Lung (tissue), 12 donors: ENCODE data around the gene PEPD. TPM values are rescaled to one million over a fixed set of nuclear protein-coding genes. Genes with fewer than 3 reads are reported as not detected.

Experiments used
- ATAC-seq: fragments of 200-7000 bp; cut with Tn5 transposase; one replicate; pipeline ENCODE4 v1.9.1; 2020; ENCODE audit warnings: moderate number of reproducible peaks; ENCODE audit not compliant: insufficient read depth, low FRiP score
- DNase-seq, 3 donors: peaks; one replicate each; pipeline ENCODE4 v3.0.0-alpha.2; 2013 to 2017
- H3K27ac ChIP-seq, 2 donors: one replicate each; pipeline ENCODE4 v1.5.1; 2013; ENCODE audit warnings: mild to moderate bottlenecking in 2 of 2, moderate library complexity in 2 of 2, control low read depth in 1 of 2, inconsistent platforms in 1 of 2, low read depth in 1 of 2, low read length in 1 of 2
- H3K27me3 ChIP-seq, 3 donors: one replicate each; pipeline ENCODE4 v1.5.1; 2013; ENCODE audit warnings: low read length in 2 of 3; ENCODE audit not compliant: control insufficient read depth in 3 of 3, insufficient read depth in 3 of 3
- H3K36me3 ChIP-seq, 4 donors: one replicate each; pipeline ENCODE4 v1.5.1; 2013; ENCODE audit warnings: low read length in 4 of 4, mild to moderate bottlenecking in 1 of 4, moderate library complexity in 1 of 4; ENCODE audit not compliant: control insufficient read depth in 4 of 4, insufficient read depth in 4 of 4
- H3K4me1 ChIP-seq, 5 donors: one replicate each; pipeline ENCODE4 v1.5.1; 2013; ENCODE audit warnings: low read length in 5 of 5, mild to moderate bottlenecking in 2 of 5, moderate library complexity in 1 of 5; ENCODE audit not compliant: control insufficient read depth in 5 of 5, insufficient read depth in 5 of 5
- H3K4me3 ChIP-seq: one replicate; pipeline ENCODE4 v1.5.1; 2013; ENCODE audit warnings: mild to moderate bottlenecking, control low read depth, moderate library complexity
- H3K9ac ChIP-seq, 2 donors: one replicate each; pipeline ENCODE4 v1.5.1; 2013; ENCODE audit warnings: low read length in 2 of 2, control low read depth in 1 of 2; ENCODE audit not compliant: insufficient read depth in 1 of 2
- H3K9me3 ChIP-seq, 4 donors: one replicate each; pipeline ENCODE4 v1.5.1; 2013; ENCODE audit warnings: low read length in 3 of 4, mild to moderate bottlenecking in 1 of 4, moderate library complexity in 1 of 4; ENCODE audit not compliant: control insufficient read depth in 4 of 4, insufficient read depth in 3 of 4
- WGBS, 2 donors: extraction: QIAGEN DNeasy Blood & Tissue Kit; methylation state at CpG; one replicate each; pipeline ENCODE4 v1.1.7; 2013; 5-methylcytosine and 5-hydroxymethylcytosine counted together
- polyA plus RNA-seq, 2 donors: library from polyadenylated mRNA; stranded (reverse); fragments of 200-250 nt; gene quantifications; one replicate each; pipeline ENCODE4 v1.2.1, GENCODE V29; 2013
- total RNA-seq, 2 donors: library from RNA; depleted of rRNA in 1 of 2; stranded (reverse); fragments of >200 nt in 1 of 2; gene quantifications; one replicate each; pipeline ENCODE4 v1.2.1, GENCODE V29; 2014 to 2021
- TF ChIP-seq, protein P1 (sequence below): IDR thresholded peaks from 2 replicates; pipeline ENCODE4 v1.5.1; 2012; ENCODE audit warnings: mild to moderate bottlenecking; ENCODE audit errors: control extremely low read depth, extremely low read depth
- donor health status: control.
- donor health status: control.
- donor health status: Bipolar disorder and iron deficiency.
- donor health status: healthy.
- donor health status: DM: yes; HTN: yes; CAD: no.

Gene PEPD
- total and polyA plus RNA-seq, 4 donors: 29.6 to 88.2 (median 73.4) TPM

DNA sequence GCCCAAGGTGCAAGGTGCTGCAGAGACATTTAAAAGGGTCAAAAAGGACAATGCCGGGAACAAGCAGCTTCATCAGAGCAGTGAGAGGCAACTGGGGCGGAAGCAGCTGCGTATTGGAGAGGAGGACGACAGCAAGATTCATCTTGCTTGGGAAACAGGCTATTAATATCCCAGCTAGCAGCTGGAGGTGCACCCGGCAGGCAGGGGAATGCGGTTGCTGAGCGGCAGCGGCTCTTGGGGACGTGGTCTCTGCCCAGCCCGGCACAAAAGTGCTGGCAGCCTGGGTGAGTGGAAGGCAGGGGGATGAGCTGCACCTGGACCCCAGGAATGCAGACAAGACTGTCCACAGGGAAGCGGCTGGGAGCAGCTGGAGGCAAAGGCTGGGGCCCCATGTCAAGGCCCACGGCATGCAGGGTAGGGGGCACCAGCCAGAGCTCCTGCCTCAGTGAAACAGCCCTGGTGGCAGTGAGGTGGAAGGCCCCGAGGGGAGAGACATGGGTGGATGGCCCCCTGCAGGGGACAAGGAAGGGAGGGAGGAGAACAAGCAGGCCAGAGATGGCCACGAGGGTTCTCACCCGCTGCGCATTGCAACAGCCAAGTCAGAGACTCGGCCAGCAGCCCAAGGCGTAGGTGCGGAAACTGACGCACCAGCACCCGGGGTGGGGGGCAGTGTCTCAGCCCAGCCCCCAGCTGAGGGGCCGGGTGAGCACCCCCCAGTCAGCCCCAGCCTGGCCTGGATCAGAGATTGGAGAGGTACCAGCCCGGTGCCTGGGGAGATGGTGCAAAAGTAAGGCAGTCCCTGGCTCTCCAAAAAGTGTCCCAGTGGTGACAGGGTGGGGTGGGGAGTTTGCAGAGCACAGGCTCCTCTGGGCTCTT is 34.4 kb downstream of the PEPD start:
- H3K4me3 ChIP-seq: no peak overlapping the region
- no peak overlapping the region for H3K27ac ChIP-seq
- ATAC-seq: no peak
- WGBS, 2 donors: 88% methylated on average over 20 to 23 of the region's 23 CpGs
- H3K9ac ChIP-seq: no peak overlapping the region
- H3K9me3 ChIP-seq: peaks cover 0 to 11% (median 5%) of the 10 kb centered on the region in 4 donors
- peak in 1 of 3 donors; percentile 20 for DNase-seq
- peaks cover 0 to 1% (median 0%) of the 10 kb centered on the region in 5 donors for H3K4me1 ChIP-seq
- TF ChIP-seq, protein P1, sequence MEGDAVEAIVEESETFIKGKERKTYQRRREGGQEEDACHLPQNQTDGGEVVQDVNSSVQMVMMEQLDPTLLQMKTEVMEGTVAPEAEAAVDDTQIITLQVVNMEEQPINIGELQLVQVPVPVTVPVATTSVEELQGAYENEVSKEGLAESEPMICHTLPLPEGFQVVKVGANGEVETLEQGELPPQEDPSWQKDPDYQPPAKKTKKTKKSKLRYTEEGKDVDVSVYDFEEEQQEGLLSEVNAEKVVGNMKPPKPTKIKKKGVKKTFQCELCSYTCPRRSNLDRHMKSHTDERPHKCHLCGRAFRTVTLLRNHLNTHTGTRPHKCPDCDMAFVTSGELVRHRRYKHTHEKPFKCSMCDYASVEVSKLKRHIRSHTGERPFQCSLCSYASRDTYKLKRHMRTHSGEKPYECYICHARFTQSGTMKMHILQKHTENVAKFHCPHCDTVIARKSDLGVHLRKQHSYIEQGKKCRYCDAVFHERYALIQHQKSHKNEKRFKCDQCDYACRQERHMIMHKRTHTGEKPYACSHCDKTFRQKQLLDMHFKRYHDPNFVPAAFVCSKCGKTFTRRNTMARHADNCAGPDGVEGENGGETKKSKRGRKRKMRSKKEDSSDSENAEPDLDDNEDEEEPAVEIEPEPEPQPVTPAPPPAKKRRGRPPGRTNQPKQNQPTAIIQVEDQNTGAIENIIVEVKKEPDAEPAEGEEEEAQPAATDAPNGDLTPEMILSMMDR: no peak
- peaks cover 0 to 15% (median 0%) of the 10 kb centered on the region in 4 donors for H3K36me3 ChIP-seq
- no peaks in the 10 kb centered on the region for H3K27me3 ChIP-seq

DNA sequence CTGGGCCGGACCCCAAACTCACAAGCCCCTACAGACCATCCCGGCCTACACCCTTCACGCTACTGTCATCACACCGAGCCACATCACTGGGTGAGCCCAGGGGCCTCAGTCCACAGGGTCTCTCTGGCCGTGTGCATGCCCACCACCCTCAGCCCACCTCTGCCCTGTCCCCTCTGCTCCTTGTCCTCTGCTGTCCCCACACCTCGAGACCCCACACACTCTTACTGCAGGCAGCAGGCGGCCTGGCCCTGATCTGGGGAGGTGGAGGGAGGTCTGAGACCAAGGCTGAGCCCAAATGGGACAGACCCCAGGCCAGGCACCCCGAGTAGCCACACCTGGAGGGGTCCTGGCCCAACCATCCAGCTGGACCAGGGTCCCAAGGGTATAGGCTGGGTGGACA is 35.2 kb downstream of the PEPD start:
- Histone ChIP-seq H3K36me3 (peaks cover 0 to 15% (median 0%) of the 10 kb centered on the region in 4 donors), H3K27me3 (no peaks in the 10 kb centered on the region), H3K9me3 (peaks cover 0 to 11% (median 5%) of the 10 kb centered on the region in 4 donors), H3K4me3 (no peak overlapping the region), H3K27ac (no peak overlapping the region), H3K4me1 (peaks cover 0 to 1% (median 0%) of the 10 kb centered on the region in 5 donors), H3K9ac (no peak overlapping the region)
- no peak for ATAC-seq
- DNase-seq: peak in 1 of 3 donors; percentile 10
- 84 to 94% methylated on average over 8 of the region's 8 CpGs for WGBS, 2 donors
- TF ChIP-seq, protein P1: no peak

DNA sequence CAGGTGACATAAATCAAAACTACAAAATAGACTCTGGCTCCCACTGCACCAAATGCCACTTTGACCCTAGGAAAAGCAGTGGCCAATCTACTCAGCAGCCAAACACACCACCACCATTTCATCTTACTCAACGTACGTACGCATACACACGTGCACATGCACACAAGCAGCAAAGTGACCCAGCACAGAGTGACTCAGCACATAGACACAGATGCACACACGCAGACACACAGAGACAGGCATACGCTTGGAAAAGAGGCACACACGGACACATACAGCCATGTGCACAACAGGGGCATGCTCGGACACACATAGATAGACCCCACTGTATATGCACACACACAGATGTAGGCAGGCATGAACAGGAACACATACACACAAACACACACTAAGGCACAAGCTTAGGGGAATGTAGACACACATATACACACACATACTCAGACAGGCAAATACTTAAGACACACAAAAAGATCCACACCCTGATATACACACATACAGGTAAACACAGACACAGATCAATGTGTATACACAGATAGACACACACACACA is 37.3 kb downstream of the PEPD start:
- WGBS, 2 donors: 95 to 97% methylated on average over 8 of the region's 8 CpGs
- DNase-seq (no peak), ATAC-seq (no peak)
- H3K4me1 ChIP-seq: peaks cover 0 to 1% (median 0%) of the 10 kb centered on the region in 5 donors
- TF ChIP-seq, protein P1: no peak
- no peaks in the 10 kb centered on the region for H3K27me3 ChIP-seq
- no peak overlapping the region for H3K27ac ChIP-seq
- H3K9me3 ChIP-seq: peaks cover 0 to 11% (median 5%) of the 10 kb centered on the region in 4 donors
- no peak overlapping the region for H3K4me3 ChIP-seq
- peaks cover 0 to 15% (median 0%) of the 10 kb centered on the region in 4 donors for H3K36me3 ChIP-seq
- H3K9ac ChIP-seq: no peak overlapping the region
